NT2/D1 (cell line): ENCODE data around the gene ATP1B1.

ENCODE experiments used
- SUZ12 ChIP-seq: IDR thresholded peaks from 2 replicates; pipeline ENCODE4 v1.6.1; 2011; ENCODE audit not compliant: insufficient read length, insufficient read depth; ENCODE audit errors: extremely low read depth
- YY1 ChIP-seq: IDR thresholded peaks from 2 replicates; pipeline ENCODE4 v1.6.1; 2011; ENCODE audit not compliant: insufficient read length, insufficient read depth
- ZNF274 ChIP-seq: IDR thresholded peaks from 2 replicates; pipeline ENCODE4 v1.6.1; 2011; ENCODE audit warnings: mild to moderate bottlenecking, low read depth, low read length

DNA sequence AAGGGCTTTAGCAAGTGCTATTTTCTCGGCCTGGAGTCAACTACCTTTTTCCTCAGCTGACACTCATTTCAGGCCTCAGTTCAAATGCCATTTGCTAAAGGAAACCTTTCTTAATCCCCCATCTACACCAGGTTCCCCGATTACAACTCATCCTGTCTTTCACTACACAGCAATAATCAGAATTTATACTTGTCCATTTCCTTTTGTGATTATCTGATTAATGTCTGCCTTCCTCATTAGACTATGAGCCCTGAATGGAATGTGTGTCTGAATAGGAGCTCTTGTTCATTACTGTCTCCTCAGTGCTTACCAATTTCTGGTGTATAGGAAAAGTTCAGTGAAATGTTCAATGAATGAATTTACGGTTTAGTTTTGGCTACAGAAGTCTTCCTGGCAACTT, 36.9 kb downstream of the ATP1B1 start:
- TF ChIP-seq ZNF274, result no peak
- TF ChIP-seq YY1, result no peak
- TF ChIP-seq SUZ12, result no peak
